BLaER1 treated with 17β-estradiol and CSF1 and Interleukin-3, amounts not matched to agents 10 nM and 100 nM (cell line): Measurements from ENCODE around the gene HDAC10.

Source experiments
- H3K27ac ChIP-seq, 11 experiments: shearing (Covaris generic); formaldehyde crosslinking; 2 replicates each; pipeline ENCODE4 v1.8.1; 2022
- H3K27me3 ChIP-seq, 11 experiments: shearing (Covaris generic); formaldehyde crosslinking; 2 replicates each; pipeline ENCODE4 v1.8.1; 2022
- H3K36me3 ChIP-seq, 11 experiments: shearing (Covaris generic); formaldehyde crosslinking; 2 replicates each; pipeline ENCODE4 v1.8.1; 2022
- H3K4me1 ChIP-seq, 10 experiments: shearing (Covaris generic); formaldehyde crosslinking; 2 replicates each; pipeline ENCODE4 v1.8.1; 2022
- H3K4me2 ChIP-seq, 11 experiments: shearing (Covaris generic); formaldehyde crosslinking; 2 replicates each; pipeline ENCODE4 v1.8.1; 2022
- H3K4me3 ChIP-seq, 10 experiments: shearing (Covaris generic); formaldehyde crosslinking; 2 replicates each; pipeline ENCODE4 v1.8.1; 2022
- H3K9ac ChIP-seq, 11 experiments: shearing (Covaris generic); formaldehyde crosslinking; 2 replicates each; pipeline ENCODE4 v1.8.1; 2022
- H3K9me3 ChIP-seq, 11 experiments: shearing (Covaris generic); formaldehyde crosslinking; replicated peaks in 1 of 11; 2 replicates each; pipeline ENCODE4 v1.8.1; 2022
- H4K20me1 ChIP-seq, 11 experiments: shearing (Covaris generic); formaldehyde crosslinking; 2 replicates each; pipeline ENCODE4 v1.8.1; 2022
- Cebpa-rat ChIP-seq, 11 experiments: shearing (Covaris generic); IDR thresholded peaks; 2 replicates each; pipeline ENCODE4 v1.8.1; 2022

HDAC10 gene

DNA sequence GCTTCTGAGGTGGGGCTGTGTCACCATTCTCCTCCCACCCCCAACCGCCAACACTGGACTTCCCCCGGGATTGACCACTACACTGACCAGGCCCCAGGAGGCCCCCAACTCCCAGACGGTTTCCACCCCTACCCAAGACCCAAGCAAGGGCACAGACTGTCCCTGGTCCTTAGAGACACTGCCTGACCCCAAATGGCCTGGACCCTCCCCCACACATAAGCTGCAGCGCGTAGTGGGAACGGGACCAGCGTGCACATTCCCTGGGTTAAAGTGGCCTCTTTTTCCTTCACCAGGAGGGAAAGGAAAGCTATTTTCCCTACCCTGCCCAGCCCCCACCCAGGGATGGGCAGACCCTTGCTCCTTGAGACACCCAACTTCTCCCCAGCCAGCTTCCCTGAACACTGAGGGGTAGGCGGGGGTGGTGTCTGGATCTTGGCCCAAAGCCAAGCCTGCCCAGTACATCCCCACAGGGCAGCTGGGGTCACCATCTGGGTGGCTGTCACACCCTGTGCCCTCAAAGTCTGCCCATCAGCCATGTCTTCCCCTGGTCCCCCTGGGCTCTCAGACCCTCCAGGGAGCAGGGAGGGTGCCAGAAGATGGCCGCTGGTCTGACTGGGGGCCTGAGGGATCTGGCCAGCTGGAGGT lies 12.0 kb upstream of the HDAC10 start:
- Histone ChIP-seq H4K20me1 (peaks cover 9 to 34% (median 23%) of the 10 kb centered on the region in 11 experiments; a peak in 15 of 22 replicates), H3K9me3 (peaks cover 0 to 8% (median 0%) of the 10 kb centered on the region in 11 experiments; a peak in 3 of 22 replicates), H3K36me3 (peaks cover 0 to 31% (median 11%) of the 10 kb centered on the region in 11 experiments; a peak in 9 of 22 replicates), H3K27ac (peak overlapping the region in 7 of 11 experiments; percentile 2 to 81 (median 60); a peak in 9 of 22 replicates), H3K27me3 (no peaks in the 10 kb centered on the region), H3K4me1 (peaks cover 36 to 62% (median 46%) of the 10 kb centered on the region in 10 experiments), H3K4me3 (peak overlapping the region in 4 of 10 experiments; percentile 73 to 78 (median 75); a peak in 6 of 20 replicates), H3K9ac (peak overlapping the region in 8 of 11 experiments; percentile 12 to 86 (median 82); a peak in 10 of 22 replicates), H3K4me2 (peak overlapping the region; percentile 92 to 99 (median 97))
- no peak for TF ChIP-seq Cebpa-rat (IDR thresholded peaks at IDR 0.05)

DNA sequence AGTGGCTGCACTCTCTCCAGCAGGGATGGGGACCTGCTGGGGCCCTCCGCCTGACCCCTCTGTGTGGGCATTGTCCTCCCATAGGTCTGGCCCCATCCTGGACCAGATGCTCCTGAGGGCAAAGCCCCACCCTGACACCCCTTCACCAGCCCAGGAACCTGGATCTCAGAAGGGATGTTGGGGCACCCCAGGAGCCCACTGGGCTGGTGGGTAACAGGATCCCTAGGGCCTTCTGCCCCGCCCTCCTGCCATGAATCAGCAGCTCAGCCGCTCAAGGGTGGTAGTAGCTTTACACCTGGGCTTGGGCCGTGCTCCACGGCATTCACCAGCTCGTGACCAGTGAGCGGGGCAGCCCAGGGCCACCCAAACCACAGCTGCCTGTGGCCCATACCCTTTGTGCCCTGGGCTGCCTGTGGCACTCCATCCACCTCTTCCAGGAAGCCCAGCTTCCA lies 11.4 kb upstream of the HDAC10 start:
- H3K9ac ChIP-seq: peak overlapping the region in 10 of 11 experiments; percentile 60 to 86 (median 82); a peak in 16 of 22 replicates
- H3K4me1 ChIP-seq: peaks cover 36 to 62% (median 45%) of the 10 kb centered on the region in 10 experiments
- no peaks in the 10 kb centered on the region for H3K27me3 ChIP-seq
- H3K36me3 ChIP-seq: peaks cover 0 to 37% (median 16%) of the 10 kb centered on the region in 11 experiments; a peak in 15 of 22 replicates
- H4K20me1 ChIP-seq: peaks cover 9 to 40% (median 24%) of the 10 kb centered on the region in 11 experiments; a peak in 15 of 22 replicates
- peaks cover 0 to 8% (median 0%) of the 10 kb centered on the region in 11 experiments; a peak in 3 of 22 replicates for H3K9me3 ChIP-seq
- peak overlapping the region in 8 of 10 experiments; percentile 71 to 80 (median 76); a peak in 15 of 20 replicates for H3K4me3 ChIP-seq
- H3K4me2 ChIP-seq: peak overlapping the region; percentile 92 to 99 (median 97)
- TF ChIP-seq Cebpa-rat (IDR thresholded peaks at IDR 0.05): no peak
- H3K27ac ChIP-seq: peak overlapping the region in 8 of 11 experiments; percentile 2 to 81 (median 61); a peak in 10 of 22 replicates

- Histone ChIP-seq H3K27ac (peak within 1 kb of the TSS; percentile 46 to 83 (median 75); a peak in 21 of 22 replicates), H3K4me1 (peaks cover 36 to 62% (median 45%) of the 10 kb centered on the region in 10 experiments), H4K20me1 (peaks cover 10 to 47% (median 29%) of the 10 kb centered on the region in 11 experiments; a peak in 18 of 22 replicates), H3K27me3 (no peaks in the 10 kb centered on the region), H3K36me3 (peaks cover 4 to 38% (median 19%) of the 10 kb centered on the region in 11 experiments; a peak in 20 of 22 replicates), H3K9me3 (peaks cover 0 to 4% (median 0%) of the 10 kb centered on the region in 11 experiments; a peak in 3 of 22 replicates), H3K9ac (peak within 1 kb of the TSS; percentile 76 to 86 (median 84)), H3K4me3 (peak within 1 kb of the TSS; percentile 71 to 80 (median 76)), H3K4me2 (peak within 1 kb of the TSS; percentile 92 to 99 (median 97))
- no peak for TF ChIP-seq Cebpa-rat (IDR thresholded peaks at IDR 0.05)
Measured at GRCh38 chr22:50261615-50262459, 10.8 kb upstream of the HDAC10 start, which contains the start of gene MAPK12. Gene MAPK12 (minus strand): TSS chr22:50261683. CDS start chr22:50261509, 174 bp downstream.

DNA sequence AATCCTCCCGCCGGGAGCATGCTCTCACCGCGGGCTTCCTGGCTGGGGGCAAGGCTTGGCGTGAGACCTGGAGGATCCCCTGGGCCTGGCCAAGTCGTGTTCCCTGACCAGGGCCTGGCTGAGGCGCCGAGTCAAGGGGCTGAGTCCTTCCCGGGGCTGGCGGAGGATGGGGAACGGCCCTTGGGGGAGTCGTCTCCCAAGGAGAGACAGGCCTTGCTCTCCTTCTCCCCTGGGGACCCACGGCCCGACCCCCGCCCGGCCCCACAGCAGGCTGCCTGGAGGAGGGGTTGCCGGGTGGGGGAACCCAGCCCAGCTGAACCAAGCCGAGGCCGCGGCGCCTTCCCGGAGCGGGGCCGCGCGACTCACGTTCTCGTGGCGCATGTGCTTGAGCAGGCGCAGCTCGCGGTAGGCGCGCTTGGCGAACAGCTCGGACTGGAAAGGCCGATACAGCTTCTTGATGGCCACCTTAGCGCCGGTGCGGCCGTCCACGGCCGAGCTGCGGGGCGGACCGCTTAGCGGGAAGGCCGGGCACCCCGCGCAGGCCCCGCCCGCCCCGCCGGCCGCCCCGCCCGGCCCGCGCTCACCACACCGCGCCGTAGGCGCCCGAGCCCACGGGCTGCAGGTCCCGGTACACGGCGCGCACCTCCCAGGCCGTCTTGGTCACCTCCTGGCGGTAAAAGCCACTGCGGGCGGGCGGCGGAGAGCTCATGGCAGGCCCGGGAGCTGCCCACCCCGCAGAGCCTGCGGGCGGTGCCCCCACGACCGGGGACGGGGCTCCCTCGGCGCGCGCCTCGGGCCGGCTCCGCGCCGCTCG lies 9.9 kb upstream of the HDAC10 start:
- no peaks in the 10 kb centered on the region for H3K27me3 ChIP-seq
- H3K9ac ChIP-seq: peak overlapping the region; percentile 76 to 86 (median 84)
- H3K4me1 ChIP-seq: peaks cover 36 to 57% (median 45%) of the 10 kb centered on the region in 10 experiments
- TF ChIP-seq Cebpa-rat (IDR thresholded peaks at IDR 0.05): no peak
- peaks cover 12 to 43% (median 24%) of the 10 kb centered on the region in 11 experiments; a peak in 19 of 22 replicates for H3K36me3 ChIP-seq
- peak overlapping the region; percentile 71 to 80 (median 76) for H3K4me3 ChIP-seq
- peaks cover 10 to 55% (median 37%) of the 10 kb centered on the region in 11 experiments; a peak in 18 of 22 replicates for H4K20me1 ChIP-seq
- peak overlapping the region; percentile 92 to 99 (median 97) for H3K4me2 ChIP-seq
- peak overlapping the region; percentile 46 to 83 (median 75); a peak in 21 of 22 replicates for H3K27ac ChIP-seq
- H3K9me3 ChIP-seq: no peaks in the 10 kb centered on the region

- Histone ChIP-seq H3K27ac (peak overlapping the region; percentile 46 to 83 (median 75); a peak in 21 of 22 replicates), H3K36me3 (peaks cover 12 to 49% (median 29%) of the 10 kb centered on the region in 11 experiments; a peak in 20 of 22 replicates), H3K27me3 (no peaks in the 10 kb centered on the region), H3K4me1 (peaks cover 33 to 54% (median 43%) of the 10 kb centered on the region in 10 experiments), H4K20me1 (peaks cover 10 to 61% (median 38%) of the 10 kb centered on the region in 11 experiments; a peak in 18 of 22 replicates), H3K4me3 (peak overlapping the region; percentile 71 to 80 (median 76)), H3K4me2 (peak overlapping the region; percentile 92 to 99 (median 97)), H3K9ac (peak overlapping the region; percentile 76 to 86 (median 84)), H3K9me3 (no peaks in the 10 kb centered on the region)
- TF ChIP-seq Cebpa-rat (IDR thresholded peaks at IDR 0.05): no peak
Measured at GRCh38 chr22:50260434-50260800, 9.4 kb upstream of the HDAC10 start.

DNA sequence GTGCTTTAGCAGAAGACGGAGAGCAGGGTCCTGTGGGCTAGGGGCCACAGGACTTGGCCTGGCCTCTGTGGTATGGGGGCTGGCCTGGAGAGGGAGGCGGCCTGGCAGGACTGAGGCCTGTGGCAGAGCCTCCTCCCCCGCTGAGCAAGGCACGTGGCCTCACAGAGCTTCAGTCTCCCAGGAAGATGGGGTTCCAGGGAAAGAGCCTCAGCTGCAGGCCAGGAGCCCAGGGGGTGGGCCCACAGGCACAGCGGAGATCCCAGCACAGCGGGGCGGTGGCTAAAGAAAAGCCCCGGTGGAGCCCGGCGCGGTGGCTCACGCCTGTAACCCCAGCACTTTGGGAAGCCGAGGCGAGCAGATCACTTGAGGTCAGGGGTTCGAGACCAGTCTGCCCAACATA lies 8.2 kb upstream of the HDAC10 start:
- H3K4me1 ChIP-seq: peaks cover 29 to 43% (median 36%) of the 10 kb centered on the region in 10 experiments
- no peak for TF ChIP-seq Cebpa-rat (IDR thresholded peaks at IDR 0.05)
- H3K36me3 ChIP-seq: peaks cover 12 to 52% (median 35%) of the 10 kb centered on the region in 11 experiments; a peak in 20 of 22 replicates
- peak overlapping the region in 6 of 11 experiments; percentile 8 to 57 (median 38); a peak in 3 of 22 replicates for H3K9ac ChIP-seq
- H3K27ac ChIP-seq: no peak overlapping the region
- no peaks in the 10 kb centered on the region for H3K9me3 ChIP-seq
- H3K4me2 ChIP-seq: peak overlapping the region in 8 of 11 experiments; percentile 11 to 59 (median 32); a peak in 12 of 22 replicates
- no peak overlapping the region for H3K4me3 ChIP-seq
- peaks cover 10 to 64% (median 38%) of the 10 kb centered on the region in 11 experiments; a peak in 18 of 22 replicates for H4K20me1 ChIP-seq
- no peaks in the 10 kb centered on the region for H3K27me3 ChIP-seq
